Gastroesophageal sphincter (tissue), 3 donors: ENCODE measurements around the gene ACBD6.

ENCODE experiments used
- EP300 ChIP-seq: sonication (generic); formaldehyde crosslinking; IDR thresholded peaks from one replicate; pipeline ENCODE4 v1.6.1; 2017; ENCODE audit warnings: antibody characterized with exemption, mild to moderate bottlenecking
- TF ChIP-seq, protein P1 (sequence below), 4 experiments: fragments of 200-600 bp in 2 of 4; fragments of 450-650 bp in 2 of 4; sonication (generic) in 1 of 4; IDR thresholded peaks; one replicate each; pipeline ENCODE4 v1.5.1; 2017 to 2019; ENCODE audit warnings: antibody characterized with exemption in 4 of 4, mild to moderate bottlenecking in 2 of 4, moderate library complexity in 2 of 4

DNA sequence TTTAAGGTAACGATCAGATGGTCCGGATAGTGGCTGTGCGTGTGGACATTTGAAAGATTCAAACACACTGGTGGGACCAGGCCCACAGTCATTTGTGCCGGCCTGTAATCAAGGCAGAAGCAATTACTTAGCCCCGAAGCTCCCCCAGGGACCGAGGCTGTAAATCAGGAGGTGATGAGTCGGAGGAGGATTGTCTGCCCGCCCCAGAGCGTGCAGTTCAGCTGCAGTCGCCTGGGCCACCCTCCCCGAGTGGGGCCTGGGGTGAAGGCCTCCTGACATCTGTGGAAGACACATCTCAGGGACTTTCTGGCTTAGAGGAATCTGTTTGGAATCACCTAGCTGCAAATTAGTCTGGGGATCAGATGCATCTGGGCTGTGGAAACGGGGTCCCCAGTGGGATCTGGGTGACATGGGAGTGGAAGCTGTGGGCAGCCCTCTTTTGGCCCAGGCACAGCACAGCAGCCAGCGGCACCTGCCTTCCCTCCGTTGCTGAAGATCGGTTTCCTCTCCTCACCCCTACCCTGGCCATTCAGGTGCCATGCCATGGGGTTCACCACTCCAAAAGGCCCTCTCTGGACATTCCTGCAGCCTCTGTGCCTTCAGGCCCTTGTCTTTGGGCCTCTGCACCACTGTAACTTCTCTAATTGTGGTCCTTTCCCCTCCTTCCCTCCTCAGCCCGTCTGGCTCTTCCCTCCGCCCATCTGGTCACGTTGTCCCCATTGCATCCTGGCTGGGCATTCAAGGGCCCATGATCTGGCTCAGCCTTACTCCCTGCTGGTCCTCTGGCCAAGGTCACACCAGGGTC lies 246.6 kb downstream of the ACBD6 start:
- TF ChIP-seq, protein P1, sequence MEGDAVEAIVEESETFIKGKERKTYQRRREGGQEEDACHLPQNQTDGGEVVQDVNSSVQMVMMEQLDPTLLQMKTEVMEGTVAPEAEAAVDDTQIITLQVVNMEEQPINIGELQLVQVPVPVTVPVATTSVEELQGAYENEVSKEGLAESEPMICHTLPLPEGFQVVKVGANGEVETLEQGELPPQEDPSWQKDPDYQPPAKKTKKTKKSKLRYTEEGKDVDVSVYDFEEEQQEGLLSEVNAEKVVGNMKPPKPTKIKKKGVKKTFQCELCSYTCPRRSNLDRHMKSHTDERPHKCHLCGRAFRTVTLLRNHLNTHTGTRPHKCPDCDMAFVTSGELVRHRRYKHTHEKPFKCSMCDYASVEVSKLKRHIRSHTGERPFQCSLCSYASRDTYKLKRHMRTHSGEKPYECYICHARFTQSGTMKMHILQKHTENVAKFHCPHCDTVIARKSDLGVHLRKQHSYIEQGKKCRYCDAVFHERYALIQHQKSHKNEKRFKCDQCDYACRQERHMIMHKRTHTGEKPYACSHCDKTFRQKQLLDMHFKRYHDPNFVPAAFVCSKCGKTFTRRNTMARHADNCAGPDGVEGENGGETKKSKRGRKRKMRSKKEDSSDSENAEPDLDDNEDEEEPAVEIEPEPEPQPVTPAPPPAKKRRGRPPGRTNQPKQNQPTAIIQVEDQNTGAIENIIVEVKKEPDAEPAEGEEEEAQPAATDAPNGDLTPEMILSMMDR (IDR thresholded peaks at IDR 0.05): no peak
- no peak for TF ChIP-seq EP300
